GM23338 (cell line): Measurements from ENCODE around the gene HNRNPC. TPM values are rescaled to one million over a fixed set of nuclear protein-coding genes. Genes with fewer than 3 reads are reported as not detected.

Source experiments
- ATAC-seq: fragments of 200-7000 bp; cut with Tn5 transposase; 3 replicates; pipeline ENCODE4 v1.9.1; 2020
- DNase-seq: peaks from one replicate; pipeline ENCODE4 v3.0.0-alpha.2; 2015; ENCODE audit warnings: low spot score
- H2AFZ ChIP-seq: fragments of 200-600 bp; sonication (generic); 2 replicates; pipeline ENCODE4 v1.8.0; 2016; ENCODE audit warnings: antibody characterized with exemption, mild to moderate bottlenecking, moderate library complexity
- H3F3A ChIP-seq: fragments of 200-600 bp; sonication (generic); replicated peaks from 2 replicates; pipeline ENCODE4 v1.8.0; 2017; ENCODE audit warnings: antibody characterized with exemption, mixed run types, low read depth
- H3K27ac ChIP-seq: fragments of 200-600 bp; sonication (generic); 2 replicates; pipeline ENCODE4 v1.6.1; 2016; ENCODE audit warnings: low read depth
- H3K27me3 ChIP-seq: fragments of 200-600 bp; sonication (generic); 2 replicates; pipeline ENCODE4 v1.8.0; 2016; ENCODE audit warnings: mild to moderate bottlenecking, mixed run types, moderate library complexity; ENCODE audit not compliant: insufficient read depth
- H3K36me3 ChIP-seq: fragments of 200-600 bp; sonication (generic); 2 replicates; pipeline ENCODE4 v1.8.0; 2016; ENCODE audit warnings: mild to moderate bottlenecking; ENCODE audit not compliant: insufficient read depth
- H3K4me1 ChIP-seq: fragments of 200-600 bp; sonication (generic); 2 replicates; pipeline ENCODE4 v1.8.0; 2016; ENCODE audit warnings: mild to moderate bottlenecking, moderate library complexity; ENCODE audit not compliant: insufficient read depth
- H3K4me2 ChIP-seq: fragments of 200-600 bp; sonication (generic); 2 replicates; pipeline ENCODE4 v1.7.1; 2017; ENCODE audit warnings: mixed run types
- H3K4me3 ChIP-seq: fragments of 200-600 bp; sonication (generic); 2 replicates; pipeline ENCODE4 v1.6.1; 2016; ENCODE audit warnings: mixed run types
- H3K79me2 ChIP-seq: fragments of 200-600 bp; sonication (generic); replicated peaks from 2 replicates; pipeline ENCODE4 v1.8.0; 2017; ENCODE audit warnings: mild to moderate bottlenecking; ENCODE audit not compliant: insufficient read depth
- H3K9me2 ChIP-seq: fragments of 200-600 bp; sonication (generic); 2 replicates; pipeline ENCODE4 v1.8.0; 2017; ENCODE audit not compliant: insufficient read depth
- H4K20me1 ChIP-seq: fragments of 200-600 bp; sonication (generic); replicated peaks from 2 replicates; pipeline ENCODE4 v1.8.0; 2017; ENCODE audit warnings: mild to moderate bottlenecking; ENCODE audit not compliant: insufficient read depth
- H3K27ac Mint-ChIP-seq: 2 replicates; pipeline ENCODE4 v1.8.0; 2020; ENCODE audit warnings: inconsistent platforms, mild to moderate bottlenecking, moderate library complexity, mixed read lengths
- H3K27me3 Mint-ChIP-seq: 3 replicates; pipeline ENCODE4 v1.8.0; 2022; ENCODE audit warnings: low read depth, mild to moderate bottlenecking, moderate library complexity, mixed read lengths, inconsistent platforms; ENCODE audit not compliant: insufficient read depth, poor library complexity
- H3K36me3 Mint-ChIP-seq: 3 replicates; pipeline ENCODE4 v1.8.0; 2021; ENCODE audit warnings: low read depth, mild to moderate bottlenecking, inconsistent platforms, moderate library complexity, mixed read lengths
- H3K4me1 Mint-ChIP-seq: 3 replicates; pipeline ENCODE4 v1.8.0; 2020; ENCODE audit warnings: mild to moderate bottlenecking, inconsistent platforms, mixed read lengths
- H3K4me3 Mint-ChIP-seq: 3 replicates; pipeline ENCODE4 v1.8.0; 2021; ENCODE audit warnings: moderate library complexity, mild to moderate bottlenecking, inconsistent platforms, mixed read lengths
- H3K9me3 Mint-ChIP-seq: 3 replicates; pipeline ENCODE4 v1.8.0; 2020; ENCODE audit warnings: moderate library complexity, mild to moderate bottlenecking, inconsistent platforms, mixed read lengths
- CREB1 ChIP-seq: fragments of 250-450 bp; sonication (Bioruptor Pico); IDR thresholded peaks from 2 replicates; pipeline ENCODE4 v1.5.0; 2020; ENCODE audit warnings: low read depth, mild to moderate bottlenecking, moderate library complexity
- CTCF ChIP-seq, 2 experiments: fragments of 200-600 bp in 1 of 2; sonication (generic) in 1 of 2; conservative IDR thresholded peaks; 2 replicates each; pipeline versions ENCODE4 v1.5.1 to v1.6.1; 2016 to 2017; ENCODE audit warnings: antibody characterized with exemption in 2 of 2, low read depth in 2 of 2, mild to moderate bottlenecking in 2 of 2, moderate library complexity in 1 of 2
- EZH2 ChIP-seq: fragments of 200-600 bp; sonication (generic); IDR thresholded peaks from one replicate; pipeline ENCODE4 v1.8.0; 2017; ENCODE audit warnings: antibody characterized with exemption, mild to moderate bottlenecking, low read depth; ENCODE audit not compliant: unreplicated experiment
- EZH2phosphoT487 ChIP-seq: fragments of 200-600 bp; sonication (generic); IDR thresholded peaks from one replicate; pipeline ENCODE4 v1.8.1; 2018; ENCODE audit warnings: antibody characterized with exemption; ENCODE audit not compliant: unreplicated experiment
- NANOG ChIP-seq: IDR thresholded peaks from 2 replicates; pipeline ENCODE4 v1.6.1; 2016; ENCODE audit warnings: antibody characterized with exemption, borderline replicate concordance
- POLR2AphosphoS5 ChIP-seq: IDR thresholded peaks from 2 replicates; pipeline ENCODE4 v1.6.1; 2016; ENCODE audit warnings: antibody characterized with exemption, low read depth
- STAT1 ChIP-seq: IDR thresholded peaks from one replicate; pipeline ENCODE4 v1.6.1; 2016; ENCODE audit warnings: antibody characterized with exemption; ENCODE audit not compliant: unreplicated experiment
- ZNF331 ChIP-seq: fragments of 250-450 bp; sonication (Bioruptor Pico); IDR thresholded peaks from 2 replicates; pipeline ENCODE4 v1.5.0; 2020; ENCODE audit warnings: low read depth, mild to moderate bottlenecking, moderate library complexity
- polyA plus RNA-seq: library from polyadenylated mRNA; unstranded; fragments of >200 nt; fragmentation: Nextera tagmentation; extraction: Ambion mirVana; gene quantifications from 2 replicates; pipeline ENCODE4 v1.2.1, GENCODE V29; 2016
- total RNA-seq: library from RNA; depleted of rRNA; stranded (reverse); fragments of >200 nt; shearing (Covaris generic); gene quantifications from 2 replicates; pipeline ENCODE4 v1.2.3, GENCODE V29; 2014
- TF ChIP-seq, protein P1 (sequence below): IDR thresholded peaks from one replicate; pipeline ENCODE4 v1.6.1; 2018; ENCODE audit warnings: antibody characterized with exemption; ENCODE audit not compliant: unreplicated experiment

The HNRNPC gene
- total and polyA plus RNA-seq, 2 experiments from 2014 or later, result 1,259 to 1,296 TPM

DNA sequence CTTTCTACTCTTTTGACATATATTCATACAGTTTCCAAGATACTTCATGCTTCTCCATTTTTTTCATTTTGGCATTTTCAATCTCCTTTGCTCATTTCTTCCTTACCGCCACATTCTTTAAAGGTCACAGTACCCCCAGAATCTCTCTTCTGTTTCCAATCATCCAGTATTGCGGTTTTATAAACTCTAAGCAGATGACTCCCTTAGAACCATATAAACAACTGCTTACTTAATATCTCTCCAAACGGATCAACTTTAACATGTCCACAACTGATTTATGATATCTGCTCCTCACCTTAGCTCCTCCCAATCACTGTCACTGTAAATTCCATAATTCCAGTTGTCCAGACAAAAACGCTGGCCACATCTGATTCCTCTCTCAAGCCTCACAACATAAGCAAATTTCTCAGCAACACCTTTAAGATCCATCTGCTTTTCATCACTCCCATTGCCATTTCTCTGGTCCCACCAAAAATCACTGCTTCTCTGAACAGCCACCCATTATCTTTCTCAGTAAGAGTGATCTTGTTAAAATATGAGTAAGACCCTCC lies 49.6 kb downstream of the HNRNPC start (continued):
- TF ChIP-seq CTCF (conservative IDR thresholded peaks at IDR 0.05; ENCODE audit: low read depth in 2 of 2) (no peak), POLR2AphosphoS5 (no peak), ZNF331 (CRISPR knock-in tag) (no peak), EZH2 (no peak)

DNA sequence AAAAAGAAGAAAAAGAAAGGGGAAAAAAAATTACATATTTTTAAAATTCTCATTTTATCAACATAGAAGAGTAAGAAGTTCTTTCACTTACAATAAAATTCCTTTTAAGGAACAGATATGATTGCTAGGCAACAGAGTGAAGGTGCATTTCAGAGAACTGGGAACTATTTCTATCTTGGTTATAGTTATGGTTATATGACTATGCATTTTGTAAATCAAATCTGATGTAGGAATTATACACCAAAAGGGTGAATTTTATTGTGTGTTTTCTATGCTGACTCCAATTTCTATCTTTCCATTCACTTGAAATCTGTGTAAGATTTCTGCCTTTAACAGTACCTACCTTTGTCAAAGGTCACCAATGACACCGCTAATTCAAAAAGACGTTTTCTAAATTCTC lies 50.1 kb downstream of the HNRNPC start:
- H3K4me1 ChIP-seq, result peaks cover 26% of the 10 kb centered on the region
- DNase-seq (no peak), ATAC-seq (no peak)
- H3K27ac Mint-ChIP-seq, result peak overlapping the region; percentile 7; the same call in 1 of the 2 replicates
- H3K4me3 Mint-ChIP-seq, result no peak overlapping the region
- peaks cover 32% of the 10 kb centered on the region for H3F3A ChIP-seq
- H3K27me3 Mint-ChIP-seq, result peaks cover 6% of the 10 kb centered on the region
- no peak for TF ChIP-seq NANOG
- no peak for TF ChIP-seq CTCF (conservative IDR thresholded peaks at IDR 0.05; ENCODE audit: low read depth in 2 of 2)
- no peaks in the 10 kb centered on the region for H3K9me2 ChIP-seq
- peaks cover 50% of the 10 kb centered on the region for H3K4me1 Mint-ChIP-seq
- peak overlapping the region; percentile 76; the same call in 1 of the 2 replicates for H3K27ac ChIP-seq
- peaks cover 75% of the 10 kb centered on the region for H3K36me3 ChIP-seq
- H3K9me3 Mint-ChIP-seq, result no peaks in the 10 kb centered on the region; the same call in 2 of the 3 replicates
- peaks cover 100% of the 10 kb centered on the region for H3K79me2 ChIP-seq
- H3K4me3 ChIP-seq, result no peak overlapping the region
- H3K36me3 Mint-ChIP-seq, result peaks cover 94% of the 10 kb centered on the region
- no peaks in the 10 kb centered on the region for H3K27me3 ChIP-seq
- no peak overlapping the region for H3K4me2 ChIP-seq
- no peak overlapping the region for H2AFZ ChIP-seq
- peaks cover 98% of the 10 kb centered on the region for H4K20me1 ChIP-seq

GRCh38 chr14:21215879-21216251 lies 53.4 kb downstream of the HNRNPC start:
- Histone ChIP-seq H3K27ac (peak overlapping the region; percentile 74), H3K79me2 (peaks cover 88% of the 10 kb centered on the region), H3K9me2 (no peaks in the 10 kb centered on the region), H4K20me1 (peaks cover 96% of the 10 kb centered on the region), H2AFZ (no peak overlapping the region), H3F3A (peaks cover 41% of the 10 kb centered on the region), H3K4me3 (no peak overlapping the region), H3K4me1 (peaks cover 30% of the 10 kb centered on the region), H3K27me3 (no peaks in the 10 kb centered on the region), H3K4me2 (no peak overlapping the region), H3K36me3 (peaks cover 82% of the 10 kb centered on the region)
- peak overlapping the region; percentile 56 for H3K27ac Mint-ChIP-seq
- no peak for ATAC-seq
- H3K4me3 Mint-ChIP-seq, result no peak overlapping the region
- no peak for DNase-seq
- H3K4me1 Mint-ChIP-seq, result peaks cover 60% of the 10 kb centered on the region
- peaks cover 96% of the 10 kb centered on the region for H3K36me3 Mint-ChIP-seq
- H3K9me3 Mint-ChIP-seq, result no peaks in the 10 kb centered on the region; the same call in 2 of the 3 replicates
- peaks cover 11% of the 10 kb centered on the region for H3K27me3 Mint-ChIP-seq
- no peak for TF ChIP-seq CTCF (conservative IDR thresholded peaks at IDR 0.05; ENCODE audit: low read depth in 2 of 2)
- no peak for TF ChIP-seq EZH2phosphoT487
- TF ChIP-seq POLR2AphosphoS5, result no peak
- TF ChIP-seq NANOG, result no peak
- TF ChIP-seq ZNF331 (CRISPR knock-in tag), result no peak
- no peak for TF ChIP-seq STAT1
- TF ChIP-seq, protein P1, sequence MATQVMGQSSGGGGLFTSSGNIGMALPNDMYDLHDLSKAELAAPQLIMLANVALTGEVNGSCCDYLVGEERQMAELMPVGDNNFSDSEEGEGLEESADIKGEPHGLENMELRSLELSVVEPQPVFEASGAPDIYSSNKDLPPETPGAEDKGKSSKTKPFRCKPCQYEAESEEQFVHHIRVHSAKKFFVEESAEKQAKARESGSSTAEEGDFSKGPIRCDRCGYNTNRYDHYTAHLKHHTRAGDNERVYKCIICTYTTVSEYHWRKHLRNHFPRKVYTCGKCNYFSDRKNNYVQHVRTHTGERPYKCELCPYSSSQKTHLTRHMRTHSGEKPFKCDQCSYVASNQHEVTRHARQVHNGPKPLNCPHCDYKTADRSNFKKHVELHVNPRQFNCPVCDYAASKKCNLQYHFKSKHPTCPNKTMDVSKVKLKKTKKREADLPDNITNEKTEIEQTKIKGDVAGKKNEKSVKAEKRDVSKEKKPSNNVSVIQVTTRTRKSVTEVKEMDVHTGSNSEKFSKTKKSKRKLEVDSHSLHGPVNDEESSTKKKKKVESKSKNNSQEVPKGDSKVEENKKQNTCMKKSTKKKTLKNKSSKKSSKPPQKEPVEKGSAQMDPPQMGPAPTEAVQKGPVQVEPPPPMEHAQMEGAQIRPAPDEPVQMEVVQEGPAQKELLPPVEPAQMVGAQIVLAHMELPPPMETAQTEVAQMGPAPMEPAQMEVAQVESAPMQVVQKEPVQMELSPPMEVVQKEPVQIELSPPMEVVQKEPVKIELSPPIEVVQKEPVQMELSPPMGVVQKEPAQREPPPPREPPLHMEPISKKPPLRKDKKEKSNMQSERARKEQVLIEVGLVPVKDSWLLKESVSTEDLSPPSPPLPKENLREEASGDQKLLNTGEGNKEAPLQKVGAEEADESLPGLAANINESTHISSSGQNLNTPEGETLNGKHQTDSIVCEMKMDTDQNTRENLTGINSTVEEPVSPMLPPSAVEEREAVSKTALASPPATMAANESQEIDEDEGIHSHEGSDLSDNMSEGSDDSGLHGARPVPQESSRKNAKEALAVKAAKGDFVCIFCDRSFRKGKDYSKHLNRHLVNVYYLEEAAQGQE, result no peak
- no peak for TF ChIP-seq EZH2
- TF ChIP-seq CREB1, result no peak
